ENCODE measurements around the gene GAP43. TPM values are rescaled to one million over a fixed set of nuclear protein-coding genes. Genes with fewer than 3 reads are reported as not detected.

GAP43 gene
- total RNA-seq, 1 experiment from 2014 or later, result not detected

GRCh38 chr3:115685097-115685496, 61.8 kb downstream of the GAP43 start:
- no peak for DNase-seq (ENCODE audit: low read depth)
- in situ Hi-C loops (cut with HindIII; ENCODE audit: low pct_unique_long_range_greater_than_20kb, low sequenced_read_pairs), result no loop called here

GRCh38 chr3:115687721-115688120, 64.4 kb downstream of the GAP43 start:
- no peak for DNase-seq (ENCODE audit: low read depth)
- in situ Hi-C loops (cut with HindIII; ENCODE audit: low pct_unique_long_range_greater_than_20kb, low sequenced_read_pairs), result no loop called here

GRCh38 chr3:115688418-115688817, 65.1 kb downstream of the GAP43 start:
- DNase-seq (ENCODE audit: low read depth), result no peak
- in situ Hi-C loops (cut with HindIII; ENCODE audit: low pct_unique_long_range_greater_than_20kb, low sequenced_read_pairs), result no loop called here

- in situ Hi-C loops (cut with HindIII; ENCODE audit: low pct_unique_long_range_greater_than_20kb, low sequenced_read_pairs), result no loop called here
- DNase-seq (ENCODE audit: low read depth), result no peak
Observed at GRCh38 chr3:115689928-115690327, 66.6 kb downstream of the GAP43 start.

GRCh38 chr3:115691964-115692363, 68.7 kb downstream of the GAP43 start:
- in situ Hi-C loops (cut with HindIII; ENCODE audit: low pct_unique_long_range_greater_than_20kb, low sequenced_read_pairs), result no loop called here
- no peak for DNase-seq (ENCODE audit: low read depth)

- DNase-seq (ENCODE audit: low read depth), result peak; percentile 61
- in situ Hi-C loops (cut with HindIII; ENCODE audit: low pct_unique_long_range_greater_than_20kb, low sequenced_read_pairs), result no loop called here
Observed at GRCh38 chr3:115692887-115693524, 69.7 kb downstream of the GAP43 start.

- in situ Hi-C loops (cut with HindIII; ENCODE audit: low pct_unique_long_range_greater_than_20kb, low sequenced_read_pairs), result no loop called here
- no peak for DNase-seq (ENCODE audit: low read depth)
Observed at GRCh38 chr3:115693868-115694267, 70.6 kb downstream of the GAP43 start.

GRCh38 chr3:115695090-115695489, 71.8 kb downstream of the GAP43 start:
- DNase-seq (ENCODE audit: low read depth), result no peak
- in situ Hi-C loops (cut with HindIII; ENCODE audit: low pct_unique_long_range_greater_than_20kb, low sequenced_read_pairs), result no loop called here

GRCh38 chr3:115697263-115698053, 74.1 kb downstream of the GAP43 start:
- in situ Hi-C loops (cut with HindIII; ENCODE audit: low pct_unique_long_range_greater_than_20kb, low sequenced_read_pairs), result no loop called here
- no peak for DNase-seq (ENCODE audit: low read depth)

GRCh38 chr3:115698851-115699591, 75.7 kb downstream of the GAP43 start:
- DNase-seq (ENCODE audit: low read depth), result no peak
- in situ Hi-C loops (cut with HindIII; ENCODE audit: low pct_unique_long_range_greater_than_20kb, low sequenced_read_pairs), result no loop called here

- no peak for DNase-seq (ENCODE audit: low read depth)
- in situ Hi-C loops (cut with HindIII; ENCODE audit: low pct_unique_long_range_greater_than_20kb, low sequenced_read_pairs), result no loop called here
Observed at GRCh38 chr3:115699706-115700105, 76.4 kb downstream of the GAP43 start.

GRCh38 chr3:115702598-115702997, 79.3 kb downstream of the GAP43 start:
- in situ Hi-C loops (cut with HindIII; ENCODE audit: low pct_unique_long_range_greater_than_20kb, low sequenced_read_pairs), result no loop called here
- no peak for DNase-seq (ENCODE audit: low read depth)

GRCh38 chr3:115704661-115705338, 81.5 kb downstream of the GAP43 start:
- in situ Hi-C loops (cut with HindIII; ENCODE audit: low pct_unique_long_range_greater_than_20kb, low sequenced_read_pairs), result no loop called here

GRCh38 chr3:115706311-115706829, 83.1 kb downstream of the GAP43 start:
- in situ Hi-C loops (cut with HindIII; ENCODE audit: low pct_unique_long_range_greater_than_20kb, low sequenced_read_pairs), result no loop called here
- no peak for DNase-seq (ENCODE audit: low read depth)

More at GRCh38 chr3:115704661-115705338, 81.5 kb downstream of the GAP43 start:
- no peak for DNase-seq (ENCODE audit: low read depth)

- in situ Hi-C loops (cut with HindIII; ENCODE audit: low pct_unique_long_range_greater_than_20kb, low sequenced_read_pairs), result no loop called here
- no peak for DNase-seq (ENCODE audit: low read depth)
Observed at GRCh38 chr3:115708540-115708939, 85.2 kb downstream of the GAP43 start.

GRCh38 chr3:115709093-115709492, 85.8 kb downstream of the GAP43 start:
- DNase-seq (ENCODE audit: low read depth), result no peak
- in situ Hi-C loops (cut with HindIII; ENCODE audit: low pct_unique_long_range_greater_than_20kb, low sequenced_read_pairs), result no loop called here

GRCh38 chr3:115709931-115710330, 86.6 kb downstream of the GAP43 start:
- in situ Hi-C loops (cut with HindIII; ENCODE audit: low pct_unique_long_range_greater_than_20kb, low sequenced_read_pairs), result no loop called here
- DNase-seq (ENCODE audit: low read depth), result no peak

GRCh38 chr3:115710799-115711198, 87.5 kb downstream of the GAP43 start:
- in situ Hi-C loops (cut with HindIII; ENCODE audit: low pct_unique_long_range_greater_than_20kb, low sequenced_read_pairs), result no loop called here
- DNase-seq (ENCODE audit: low read depth), result no peak

All from Caki2 (cell line).